Measurements from ENCODE around the gene TIMM44.
"Not testable (repeated sequence)": the region's sequence is repeated elsewhere in the genome, so short reads cannot be mapped to it uniquely, and the experiment has no call there.

The TIMM44 gene

GRCh38 chr19:7926021-7926726 lies 17.3 kb downstream of the TIMM44 start, which contains the start of gene CTXN1:
Gene CTXN1, minus strand, starts transcription at chr19:7926135. Its CDS starts 597 bp downstream, at chr19:7925538.
- no peak for DNase-seq (ENCODE audit: low read depth, low spot score)

GRCh38 chr19:7925171-7925851 lies 18.2 kb downstream of the TIMM44 start:
- DNase-seq (ENCODE audit: low read depth, low spot score) = no peak

- no peak for DNase-seq (ENCODE audit: low read depth, low spot score)
Measured at GRCh38 chr19:7924651-7925170, 18.8 kb downstream of the TIMM44 start.

- DNase-seq (ENCODE audit: low read depth, low spot score) = no peak
Measured at GRCh38 chr19:7924241-7924640, 19.2 kb downstream of the TIMM44 start.

GRCh38 chr19:7923295-7924191 lies 19.9 kb downstream of the TIMM44 start:
- no peak for DNase-seq (ENCODE audit: low read depth, low spot score)

GRCh38 chr19:7922836-7923195 lies 20.6 kb downstream of the TIMM44 start:
- no peak for DNase-seq (ENCODE audit: low read depth, low spot score)

GRCh38 chr19:7921967-7922835 lies 21.3 kb downstream of the TIMM44 start:
- DNase-seq (ENCODE audit: low read depth, low spot score) = no peak

- DNase-seq (ENCODE audit: low read depth, low spot score) = no peak
Measured at GRCh38 chr19:7921302-7921966, 22.0 kb downstream of the TIMM44 start.

- no peak for DNase-seq (ENCODE audit: low read depth, low spot score)
Measured at GRCh38 chr19:7920519-7921301, 22.8 kb downstream of the TIMM44 start.

GRCh38 chr19:7919610-7920518 lies 23.6 kb downstream of the TIMM44 start, which contains the start of gene SNAPC2:
Gene SNAPC2, plus strand, starts transcription at chr19:7920338. Its CDS starts 29 bp downstream, at chr19:7920367.
- DNase-seq (ENCODE audit: low read depth, low spot score) = no peak

GRCh38 chr19:7918615-7919421 lies 24.6 kb downstream of the TIMM44 start:
- DNase-seq (ENCODE audit: low read depth, low spot score) = no peak

GRCh38 chr19:7918062-7918614 lies 25.3 kb downstream of the TIMM44 start:
- DNase-seq (ENCODE audit: low read depth, low spot score) = not testable (repeated sequence)

GRCh38 chr19:7917267-7918061 lies 26.0 kb downstream of the TIMM44 start:
- no peak for DNase-seq (ENCODE audit: low read depth, low spot score)

- no peak for DNase-seq (ENCODE audit: low read depth, low spot score)
Measured at GRCh38 chr19:7916955-7917266, 26.6 kb downstream of the TIMM44 start.

GRCh38 chr19:7916103-7916954 lies 27.1 kb downstream of the TIMM44 start:
- DNase-seq (ENCODE audit: low read depth, low spot score) = no peak

All from iPS DF 19.7 (cell line).